GM23338 (cell line): ENCODE results near the gene BBOX1.

ENCODE experiments used
- CTCF ChIP-seq, 2 experiments: fragments of 200-600 bp in 1 of 2; sonication (generic) in 1 of 2; conservative IDR thresholded peaks; 2 replicates each; pipeline versions ENCODE4 v1.5.1 to v1.6.1; 2016 to 2017; ENCODE audit warnings: antibody characterized with exemption in 2 of 2, low read depth in 2 of 2, mild to moderate bottlenecking in 2 of 2, moderate library complexity in 1 of 2
- EZH2 ChIP-seq: fragments of 200-600 bp; sonication (generic); IDR thresholded peaks from one replicate; pipeline ENCODE4 v1.8.0; 2017; ENCODE audit warnings: antibody characterized with exemption, mild to moderate bottlenecking, low read depth; ENCODE audit not compliant: unreplicated experiment
- EZH2phosphoT487 ChIP-seq: fragments of 200-600 bp; sonication (generic); IDR thresholded peaks from one replicate; pipeline ENCODE4 v1.8.1; 2018; ENCODE audit warnings: antibody characterized with exemption; ENCODE audit not compliant: unreplicated experiment
- POLR2AphosphoS5 ChIP-seq: IDR thresholded peaks from 2 replicates; pipeline ENCODE4 v1.6.1; 2016; ENCODE audit warnings: antibody characterized with exemption, low read depth
- ZNF114 ChIP-seq: fragments of 250-450 bp; sonication (Bioruptor Pico); IDR thresholded peaks from 2 replicates; pipeline ENCODE4 v1.5.0; 2020; ENCODE audit warnings: mild to moderate bottlenecking, moderate library complexity

- TF ChIP-seq ZNF114 (CRISPR knock-in tag) (no peak), POLR2AphosphoS5 (no peak), CTCF (conservative IDR thresholded peaks at IDR 0.05; ENCODE audit: low read depth in 2 of 2) (no peak), EZH2 (no peak), EZH2phosphoT487 (no peak)
Measured at GRCh38 chr11:27013781-27014361, 26.7 kb upstream of the BBOX1 start.
